ENCODE data around the gene PML.

PML gene

DNA sequence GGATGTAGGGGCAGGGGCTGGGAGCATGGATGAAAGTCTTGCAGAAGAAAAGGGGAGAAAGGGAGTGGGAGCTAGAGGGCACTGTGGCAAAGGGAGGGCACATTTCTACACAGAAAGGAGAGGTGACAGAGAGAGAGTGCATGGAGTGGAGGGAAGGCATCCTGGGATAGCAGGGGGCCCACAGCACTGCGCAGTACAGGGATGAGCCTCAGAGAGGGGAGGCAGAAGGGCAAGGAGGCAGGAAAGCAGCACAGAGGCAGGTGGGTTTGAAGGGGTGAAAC, 7.8 kb upstream of the PML start:
- no peak for DNase-seq

DNA sequence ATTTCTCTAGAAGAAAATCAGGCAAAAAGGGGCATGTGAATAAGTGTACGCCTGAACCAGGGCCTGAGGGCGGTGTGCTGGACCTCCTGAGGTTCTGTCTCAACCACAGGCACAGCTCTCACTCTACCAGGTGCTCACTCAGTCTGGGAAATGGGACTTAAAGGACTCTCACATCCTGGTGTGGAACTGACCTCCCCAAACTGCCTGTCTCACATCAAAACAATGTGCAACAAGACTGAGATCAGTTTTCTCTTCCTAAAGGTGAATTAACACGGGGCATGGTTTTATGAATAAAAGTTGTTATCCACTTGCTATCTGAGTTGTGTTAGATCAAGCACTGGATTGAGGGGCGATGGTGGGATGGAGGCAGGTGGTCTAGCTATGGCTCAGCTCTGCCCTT, 7.3 kb upstream of the PML start:
- no peak for DNase-seq

DNA sequence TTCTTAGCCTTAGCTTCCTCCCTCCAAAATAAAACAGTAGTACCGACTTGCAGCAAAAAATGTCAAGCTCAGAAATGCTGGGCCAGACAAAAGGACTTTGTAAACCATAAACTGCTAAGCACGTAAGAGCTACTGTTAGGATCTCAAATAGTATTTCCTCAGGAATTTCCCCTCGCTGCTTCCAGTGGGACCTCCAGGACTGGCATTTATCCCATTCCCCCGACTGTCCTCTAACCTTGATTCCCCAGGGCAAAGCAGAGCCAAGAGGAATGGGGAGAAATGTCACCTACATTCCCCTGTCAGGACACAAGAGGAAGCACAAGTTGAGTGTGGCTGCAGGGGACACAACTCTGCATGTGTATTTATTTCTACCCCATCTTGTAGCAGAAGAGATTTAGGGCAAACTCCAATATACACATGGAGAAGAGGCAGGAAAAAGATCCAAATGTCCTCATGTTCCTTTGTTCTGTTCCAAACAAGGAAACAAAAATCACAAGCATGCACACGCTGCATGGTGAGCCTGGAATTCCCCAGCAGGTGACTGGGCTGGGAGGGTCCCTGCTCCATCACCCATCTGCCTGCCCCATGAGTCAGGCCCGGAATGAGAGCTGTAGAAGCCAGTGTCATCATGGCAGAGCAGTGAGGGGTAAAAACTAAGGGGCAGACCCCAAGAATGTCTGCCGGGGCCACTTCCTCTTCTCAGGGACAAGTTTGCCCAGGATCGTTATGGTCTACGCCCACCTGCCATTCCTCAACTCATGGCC, 6.7 kb upstream of the PML start:
- no peak for DNase-seq

DNA sequence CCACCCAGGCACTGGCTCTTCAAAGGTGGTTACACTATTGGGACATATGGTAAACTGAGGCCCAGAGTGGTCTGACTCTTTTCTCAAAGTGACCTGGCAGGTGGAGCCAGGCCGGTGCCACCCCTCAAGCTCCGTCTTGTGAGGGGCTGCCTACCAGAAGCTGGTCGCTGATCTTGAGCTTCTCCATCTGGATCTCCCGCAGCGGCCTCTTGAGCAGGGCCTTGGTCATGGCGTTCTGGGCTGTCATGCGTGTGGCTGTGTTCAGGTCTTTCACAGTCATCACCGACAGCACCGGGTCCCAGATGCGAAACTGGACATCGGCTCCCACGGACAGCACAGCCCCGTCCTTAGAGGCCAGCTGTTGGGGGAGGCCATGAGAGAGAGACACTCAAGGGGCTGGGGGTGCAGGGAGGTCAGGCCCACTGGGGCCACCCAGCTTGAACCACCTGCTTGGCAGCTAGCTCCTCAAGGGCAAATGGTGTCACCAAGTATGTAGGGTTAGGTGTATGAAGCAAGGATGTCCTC, 6.0 kb upstream of the PML start:
- no peak for DNase-seq

DNA sequence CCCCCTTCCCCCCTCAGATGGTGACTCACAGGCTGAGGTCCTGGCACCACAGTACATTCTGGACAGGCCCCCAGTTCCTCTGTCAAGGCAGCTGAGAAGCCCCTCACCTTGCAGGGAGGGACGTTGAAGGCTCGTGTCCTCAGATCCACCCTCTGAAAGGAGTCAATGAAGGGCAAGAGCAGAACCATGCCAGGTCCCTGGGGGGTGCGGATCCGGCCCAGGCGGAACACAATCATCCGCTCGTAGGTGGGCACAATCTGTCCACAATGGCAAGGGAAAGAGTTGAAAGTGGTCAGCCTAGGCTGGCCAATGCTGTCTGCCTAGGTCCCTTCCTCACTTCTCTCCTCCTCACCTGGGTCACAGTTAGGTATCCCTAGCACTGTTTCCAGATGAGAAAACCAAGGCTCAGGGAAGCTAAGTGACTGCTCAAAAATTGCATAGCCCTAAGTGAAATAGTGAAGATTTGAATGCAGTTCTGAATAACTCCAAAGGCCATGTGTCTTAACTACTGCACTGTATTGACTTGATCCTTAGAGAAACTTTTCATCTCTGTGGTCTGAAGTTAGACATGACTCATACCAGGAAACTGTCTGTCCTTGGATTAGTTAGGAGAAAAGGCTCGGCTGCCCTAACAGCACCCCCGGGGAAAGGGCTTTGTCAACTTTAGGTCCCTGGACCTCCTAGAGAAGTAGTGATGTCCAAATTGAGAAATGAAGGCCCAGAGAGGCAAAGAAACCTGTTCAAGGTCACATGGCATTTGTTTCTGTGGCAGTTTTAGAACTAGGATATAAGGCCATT, 5.3 kb upstream of the PML start:
- no peak for DNase-seq

DNA sequence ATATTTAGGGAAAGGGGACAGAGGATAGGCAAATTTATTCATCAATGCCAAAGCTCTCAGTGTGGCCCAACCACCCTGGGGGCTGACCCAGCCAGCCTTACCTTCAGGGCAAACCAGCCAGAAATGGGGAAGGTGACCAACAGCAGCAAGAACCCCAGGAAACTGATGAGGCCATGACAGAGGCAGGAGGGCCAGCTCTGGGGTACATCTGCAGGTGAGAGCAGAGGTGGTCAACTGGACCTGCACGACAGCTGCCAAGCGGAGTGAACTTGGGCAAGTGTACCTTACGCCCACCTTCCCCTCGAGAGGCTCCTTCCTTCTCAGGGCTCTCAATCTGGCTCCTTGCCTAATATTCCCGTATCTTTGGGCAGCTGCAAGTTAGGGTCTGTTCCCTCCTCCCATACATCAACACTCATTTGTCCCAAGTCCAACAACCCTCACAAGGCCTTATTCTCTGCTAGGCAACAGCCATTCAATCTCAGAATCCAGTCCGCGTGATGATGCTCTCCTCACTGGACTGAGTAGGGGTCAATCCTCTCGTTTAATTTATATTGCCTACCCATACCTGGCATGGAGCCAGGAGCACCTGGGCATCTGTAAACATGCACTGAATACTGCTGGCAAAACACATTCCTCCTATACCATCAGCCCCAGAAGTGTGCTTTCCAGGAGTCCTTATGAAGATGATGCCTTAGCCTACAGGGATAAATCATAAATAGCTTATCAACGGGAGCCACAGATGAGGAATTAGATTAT, 4.1 kb upstream of the PML start:
- DNase-seq, result no peak

DNA sequence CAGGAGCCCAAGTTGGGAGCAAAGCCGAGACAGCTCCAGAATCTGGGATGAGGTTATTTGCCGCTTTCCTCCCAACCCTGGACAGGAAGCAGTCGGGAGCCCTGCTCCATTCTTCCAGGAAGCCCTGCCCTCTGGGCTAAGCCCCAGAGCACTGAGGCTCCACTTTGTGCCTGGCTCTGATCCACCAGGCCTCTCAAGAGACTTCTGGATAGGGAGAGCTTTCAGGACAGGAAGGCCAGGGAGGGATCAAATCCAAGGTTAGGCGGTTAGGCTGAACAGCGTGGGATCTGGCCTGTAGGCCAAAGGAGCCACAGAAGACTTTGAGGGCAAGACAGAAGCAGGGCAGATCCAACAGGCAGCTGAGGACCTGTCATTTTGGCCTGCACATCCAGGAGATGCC, 3.3 kb upstream of the PML start:
- no peak for DNase-seq

DNA sequence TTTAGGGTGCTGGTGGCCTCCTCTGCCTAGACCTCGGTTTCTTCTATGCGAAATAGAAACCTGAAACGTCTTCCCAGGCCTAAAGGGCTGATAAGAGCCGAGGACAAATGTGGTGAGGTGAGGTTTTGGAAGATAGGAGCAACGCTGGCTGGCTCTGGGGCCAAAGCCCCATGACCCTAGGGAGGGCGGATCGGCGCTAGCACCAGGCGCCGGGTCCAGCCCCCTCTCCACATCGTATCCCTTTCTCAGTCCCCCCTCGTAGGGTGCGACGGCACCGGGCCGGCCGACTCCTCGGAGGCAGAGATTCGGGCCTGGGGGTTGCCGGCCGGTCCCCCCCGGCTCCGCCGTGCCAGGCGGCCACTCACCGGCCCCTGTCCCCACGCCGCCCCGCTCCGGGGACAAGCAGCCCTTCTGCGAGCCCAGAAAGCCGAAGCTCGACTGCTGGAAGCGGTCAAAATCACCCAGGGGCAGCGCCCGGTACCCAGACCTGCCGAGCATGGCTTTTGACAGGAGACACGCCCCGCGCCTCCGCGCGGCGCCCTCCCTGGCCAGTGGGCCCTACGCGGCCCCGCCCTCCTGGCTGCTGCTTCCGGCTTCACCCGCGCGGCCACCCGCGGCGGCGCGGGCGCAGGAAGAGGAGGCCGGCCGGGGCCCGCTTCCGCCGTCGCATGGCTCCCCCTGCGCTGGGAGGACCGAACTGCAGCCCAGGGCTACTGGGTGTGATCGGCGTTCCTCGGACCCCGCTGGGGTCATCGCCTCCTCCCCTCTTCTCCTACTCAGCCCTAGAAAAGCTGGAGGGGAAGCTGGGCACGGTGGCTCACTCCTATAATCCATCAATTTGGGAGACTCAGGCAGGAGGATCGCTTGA, 2.6 kb upstream of the PML start, which contains the start of gene STOML1:
Gene STOML1, minus strand, starts transcription at position 570 of the 868 bp plus-strand sequence. Its CDS starts 72 bp downstream, at position 498.
- DNase-seq, result peak; percentile 92

DNA sequence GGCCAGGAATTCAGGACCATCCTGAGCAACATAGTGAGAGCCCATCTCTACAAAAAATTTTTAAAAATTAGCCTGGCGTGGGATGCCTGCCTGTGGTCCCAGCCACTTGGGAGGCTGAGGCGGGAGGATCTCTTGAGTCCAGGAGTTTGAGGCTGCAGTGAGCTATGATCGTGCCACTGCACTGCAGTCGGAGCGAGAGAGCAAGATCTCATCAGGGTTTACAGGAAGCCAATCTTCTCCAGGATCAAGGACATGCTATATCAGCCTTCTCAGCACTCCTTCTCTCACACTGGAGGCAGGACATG, 2.0 kb upstream of the PML start:
- DNase-seq, result no peak

DNA sequence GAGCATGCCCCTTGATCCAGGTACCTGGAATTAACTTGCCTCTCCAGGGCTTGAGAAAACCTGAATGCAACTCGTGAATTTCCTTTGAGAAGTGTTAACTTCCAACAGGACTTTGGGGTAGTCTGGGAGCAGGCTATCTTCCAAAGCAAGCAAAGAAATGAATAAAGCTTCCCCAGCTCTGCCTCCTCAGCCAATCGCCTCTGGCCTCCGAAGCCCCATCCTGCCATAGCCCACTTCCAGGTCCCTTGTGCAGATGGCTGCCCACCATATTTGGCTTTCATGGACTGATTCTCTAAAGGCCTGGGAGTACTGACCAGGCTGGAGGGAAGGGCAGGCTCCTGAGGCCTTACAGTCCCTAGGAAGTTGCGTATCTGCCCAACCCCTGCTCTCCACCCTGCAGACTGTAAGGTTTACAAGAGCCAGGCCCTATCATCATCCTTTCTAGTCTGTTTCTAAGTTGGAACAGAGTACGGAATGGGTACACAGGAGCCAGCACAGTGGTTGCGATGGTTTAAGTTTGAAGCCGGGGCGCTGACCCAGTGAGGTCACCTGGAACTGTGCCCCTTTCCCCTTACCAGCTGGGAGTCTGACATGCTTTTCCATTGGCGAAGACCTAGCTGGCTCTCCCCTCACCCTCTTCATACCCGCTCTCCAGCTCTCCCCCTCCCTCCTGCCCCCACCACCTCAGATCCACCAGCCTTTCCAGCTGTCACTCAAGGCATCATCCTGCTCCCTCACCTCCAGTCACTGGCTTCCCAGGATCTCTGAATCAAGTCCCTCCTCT, 1.1 kb upstream of the PML start:
- no peak for DNase-seq

DNA sequence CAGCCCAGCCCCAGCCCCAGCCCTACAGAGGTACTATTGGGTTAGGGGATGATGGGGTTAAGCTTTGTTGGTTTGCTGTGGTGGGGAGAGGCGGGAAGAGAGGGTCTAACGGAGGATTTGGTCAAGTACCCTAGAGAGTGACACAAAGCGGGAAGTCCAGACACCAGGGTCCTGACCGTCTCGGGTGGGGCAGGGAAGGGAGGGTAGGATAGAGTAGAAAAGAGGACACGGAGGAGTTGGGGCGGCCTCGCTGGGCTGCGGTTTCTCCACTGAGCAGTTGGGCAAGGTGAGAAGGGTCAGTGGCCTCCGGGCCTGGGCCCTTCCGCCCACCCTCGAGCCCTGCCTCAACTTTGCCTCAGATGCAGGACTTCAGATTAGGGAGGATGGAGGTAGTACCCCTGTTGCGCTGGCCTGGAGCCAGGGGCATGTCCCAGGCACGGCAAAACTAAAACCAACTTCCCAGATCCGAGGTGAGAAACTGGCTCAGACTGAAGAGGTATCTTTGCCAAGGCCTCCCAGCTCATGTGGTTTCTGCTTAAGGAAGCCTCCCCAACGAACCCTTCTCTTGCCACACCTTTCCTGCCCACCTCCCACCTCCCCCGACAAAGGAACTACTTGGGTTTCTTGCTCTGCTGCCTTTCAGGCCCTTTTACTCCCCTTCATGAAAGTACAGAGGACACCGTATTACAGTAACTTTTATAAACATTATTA, 551 bp downstream of the PML start:
- DNase-seq, result no peak

DNA sequence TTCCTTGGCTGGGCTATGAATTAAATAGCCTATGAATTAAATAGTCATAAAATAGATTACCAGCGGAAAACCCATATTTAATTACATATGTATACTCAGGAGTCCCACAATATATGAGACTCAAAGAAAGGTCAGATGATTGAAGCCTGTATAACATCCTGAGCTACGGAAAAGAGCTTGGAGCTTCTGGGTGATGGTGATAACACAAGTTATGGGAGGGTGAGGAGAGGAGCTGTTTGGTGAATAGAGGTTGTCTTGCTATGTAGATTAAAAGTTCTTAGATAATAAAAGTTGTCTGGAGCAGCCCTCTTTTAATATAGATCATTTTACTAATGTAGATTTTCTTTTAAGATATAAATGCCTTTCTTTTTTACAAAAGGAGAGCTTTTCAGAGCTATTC, 1.8 kb downstream of the PML start:
- DNase-seq, result no peak

DNA sequence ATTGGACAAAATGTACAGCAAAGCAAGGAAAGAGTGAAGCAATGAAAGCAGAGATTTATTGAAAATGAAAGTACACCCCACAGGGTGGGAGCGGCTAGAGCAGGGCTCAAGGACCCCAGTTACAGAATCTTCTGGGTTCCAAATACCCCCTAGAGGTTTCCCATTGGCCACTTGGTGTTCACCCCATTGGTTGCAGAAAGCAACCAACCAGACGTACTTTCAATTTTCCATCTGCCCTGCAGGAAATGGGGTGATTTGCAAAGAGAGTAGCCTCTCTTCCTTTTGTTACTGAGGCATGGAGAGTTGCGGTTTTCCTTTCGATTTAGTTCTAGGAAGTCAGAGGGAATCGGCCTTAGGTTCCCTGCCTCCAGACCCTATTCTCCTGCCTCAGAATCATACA, 2.4 kb downstream of the PML start:
- DNase-seq, result no peak

DNA sequence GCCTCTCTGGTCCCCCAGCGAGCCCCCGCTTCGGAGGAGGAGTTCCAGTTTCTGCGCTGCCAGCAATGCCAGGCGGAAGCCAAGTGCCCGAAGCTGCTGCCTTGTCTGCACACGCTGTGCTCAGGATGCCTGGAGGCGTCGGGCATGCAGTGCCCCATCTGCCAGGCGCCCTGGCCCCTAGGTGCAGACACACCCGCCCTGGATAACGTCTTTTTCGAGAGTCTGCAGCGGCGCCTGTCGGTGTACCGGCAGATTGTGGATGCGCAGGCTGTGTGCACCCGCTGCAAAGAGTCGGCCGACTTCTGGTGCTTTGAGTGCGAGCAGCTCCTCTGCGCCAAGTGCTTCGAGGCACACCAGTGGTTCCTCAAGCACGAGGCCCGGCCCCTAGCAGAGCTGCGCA, 3.5 kb downstream of the PML start:
- DNase-seq, result no peak

DNA sequence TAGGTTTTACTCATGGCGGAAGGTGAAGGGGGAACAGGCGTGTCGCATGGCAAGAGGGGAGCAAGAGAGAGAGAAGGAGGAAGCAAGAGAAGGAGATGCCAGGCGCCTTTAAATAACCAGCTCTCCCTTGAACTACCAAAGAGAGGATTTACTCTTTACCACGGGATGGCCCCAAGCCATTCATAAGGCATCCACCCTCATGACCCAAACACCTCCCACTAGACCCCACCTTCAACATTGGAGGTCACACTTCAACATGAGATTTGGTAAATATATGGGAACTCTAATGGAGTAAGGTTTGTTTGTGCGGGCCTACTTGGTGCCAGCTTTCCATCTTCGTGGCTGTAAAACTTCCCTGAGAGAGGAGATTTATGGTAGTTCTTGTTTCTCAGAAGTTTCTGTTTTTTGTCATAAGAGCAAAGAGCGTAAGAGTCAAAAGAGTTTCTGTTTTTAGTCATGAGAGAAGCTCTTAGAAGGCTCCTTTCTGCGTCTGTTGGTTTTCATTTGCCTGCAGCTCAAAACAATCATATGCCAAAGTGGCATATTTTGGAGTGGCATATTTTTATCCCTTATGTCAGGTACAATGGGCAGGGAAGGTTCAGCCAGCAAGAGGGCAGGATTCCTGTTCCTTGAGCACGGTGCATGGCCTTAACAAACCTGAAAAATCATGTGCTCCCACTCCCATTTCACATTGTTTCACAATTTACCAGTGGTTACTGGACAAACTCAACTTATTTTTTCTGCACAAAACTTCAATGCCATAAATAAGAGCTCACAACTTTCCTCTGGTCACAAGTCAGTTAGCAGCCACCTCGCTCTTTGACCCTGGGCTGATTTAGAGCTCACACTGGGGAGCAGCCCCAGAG, 12.5 kb downstream of the PML start:
- DNase-seq, result no peak

DNA sequence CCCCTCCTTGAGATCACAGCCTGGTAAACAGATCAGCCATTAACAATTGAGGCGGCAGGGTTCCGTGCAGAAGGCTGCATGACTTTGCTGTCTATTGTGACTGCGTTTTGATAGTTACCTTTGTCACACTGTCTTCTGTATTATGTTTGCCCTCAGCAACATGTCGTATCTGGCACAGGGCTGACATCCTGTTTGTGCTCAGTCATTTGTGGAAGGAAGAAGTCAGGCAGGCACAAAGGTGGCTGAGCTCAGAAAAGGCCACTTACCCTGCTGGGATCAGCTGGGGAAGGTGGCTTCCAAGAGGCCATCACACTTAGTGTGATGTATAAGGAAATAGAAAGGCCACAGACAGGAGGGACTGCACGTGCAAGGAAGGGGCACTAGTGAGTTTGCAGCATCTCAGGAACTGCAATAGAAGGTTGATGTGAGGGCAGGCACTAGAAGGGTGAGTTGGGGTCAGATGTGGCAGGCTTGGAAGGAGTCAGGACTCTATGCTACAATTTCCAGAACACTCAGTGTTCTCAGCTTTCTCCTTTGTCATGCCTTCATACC, 13.4 kb downstream of the PML start:
- DNase-seq, result no peak

DNA sequence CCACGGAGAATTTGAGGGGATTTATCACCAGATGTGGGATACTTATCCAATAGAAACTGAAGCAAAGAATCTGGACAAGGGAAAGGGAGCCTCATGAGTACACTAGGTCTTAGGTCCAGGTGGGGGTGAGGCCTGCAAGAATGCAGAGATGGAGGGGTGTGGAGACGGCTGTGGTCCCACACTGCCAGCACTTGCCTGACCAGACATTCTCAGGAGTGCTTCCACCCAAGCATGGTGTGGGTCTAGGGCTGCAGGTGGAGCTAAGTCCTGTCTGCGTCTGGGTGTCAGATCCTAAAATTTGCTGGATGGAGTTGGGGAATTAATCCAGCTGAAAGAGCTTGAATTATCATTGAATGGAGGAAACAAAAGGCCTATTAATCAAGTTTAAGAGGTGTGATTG, 14.4 kb downstream of the PML start:
- DNase-seq, result no peak

DNA sequence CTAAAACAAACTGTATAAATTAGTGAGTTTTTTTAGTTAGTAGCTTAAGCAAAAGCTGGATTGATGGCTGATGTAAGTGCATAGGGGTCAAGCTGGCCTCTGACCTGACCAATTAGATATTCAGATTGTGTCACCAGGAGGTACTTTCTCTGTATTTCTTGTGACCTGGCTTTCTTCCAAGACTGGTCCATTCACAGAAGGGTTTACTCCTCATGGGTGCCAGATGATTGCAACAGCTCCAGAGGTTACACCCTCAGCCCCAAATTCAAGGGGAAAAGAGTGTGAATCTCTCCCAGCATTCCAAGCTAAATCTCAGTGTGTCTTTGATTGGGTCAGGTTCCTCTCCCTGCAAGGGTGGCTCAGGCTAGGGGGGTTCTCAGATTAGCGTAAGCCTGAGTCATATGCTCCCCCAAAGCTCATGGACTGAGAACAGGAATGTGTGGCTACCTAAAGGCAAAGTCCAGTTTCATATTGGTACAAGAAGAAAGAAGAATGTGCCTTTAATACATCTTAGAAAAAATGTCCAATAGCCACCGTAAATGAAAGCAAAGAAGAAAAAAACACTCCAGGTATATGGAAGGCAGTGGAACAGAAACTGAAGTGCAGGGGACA, 16.5 kb downstream of the PML start:
- DNase-seq, result no peak

DNA sequence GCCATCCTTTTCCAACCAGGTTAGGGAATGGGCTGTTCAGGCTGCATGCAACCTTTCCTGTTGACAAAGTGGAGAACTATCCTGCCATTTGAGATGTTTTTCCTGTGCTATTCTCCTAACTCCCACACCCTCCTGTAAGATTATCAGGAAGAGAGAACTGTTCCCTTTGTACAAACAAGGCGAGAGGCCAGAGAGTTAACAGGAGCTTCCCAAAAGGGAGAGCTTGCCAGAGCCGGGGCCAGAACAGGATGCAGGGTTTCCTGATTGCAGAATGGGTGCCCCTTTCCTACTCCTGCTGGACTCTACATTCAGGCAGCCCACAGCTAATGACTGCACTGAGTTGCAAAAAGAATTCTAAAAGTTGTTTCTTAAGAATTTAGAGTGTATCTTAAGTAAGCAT, 17.1 kb downstream of the PML start:
- DNase-seq, result no peak

All from activated effector memory CD4-positive, alpha-beta T cell treated with Interleukin-2 at 50 U/mL for 16 hours (primary cell).